Measurements from ENCODE around the gene PYGM.

Gene PYGM

GRCh38 chr11:64753380-64754123 is 6.2 kb downstream of the PYGM start:
- no peak for DNase-seq (ENCODE audit: low read depth)

GRCh38 chr11:64753019-64753379 is 6.8 kb downstream of the PYGM start:
- DNase-seq (ENCODE audit: low read depth) = no peak

GRCh38 chr11:64752175-64752970 is 7.4 kb downstream of the PYGM start:
- no peak for DNase-seq (ENCODE audit: low read depth)

GRCh38 chr11:64751580-64751979 is 8.2 kb downstream of the PYGM start:
- DNase-seq (ENCODE audit: low read depth) = no peak

- no peak for DNase-seq (ENCODE audit: low read depth)
These were observed 8.6 kb downstream of the PYGM start for GRCh38 chr11:64751136-64751535.

- no peak for DNase-seq (ENCODE audit: low read depth)
These were observed 9.3 kb downstream of the PYGM start for GRCh38 chr11:64750361-64751054.

- no peak for DNase-seq (ENCODE audit: low read depth)
These were observed 11.7 kb downstream of the PYGM start for GRCh38 chr11:64747961-64748665.

GRCh38 chr11:64746486-64746885 is 13.3 kb downstream of the PYGM start:
- DNase-seq (ENCODE audit: low read depth) = no peak

- peak; percentile 73 for DNase-seq (ENCODE audit: low read depth)
These were observed 14.0 kb downstream of the PYGM start for GRCh38 chr11:64745521-64746328.

- DNase-seq (ENCODE audit: low read depth) = peak; percentile 91
These were observed 14.6 kb downstream of the PYGM start for GRCh38 chr11:64745189-64745520.

- peak; percentile 44 for DNase-seq (ENCODE audit: low read depth)
These were observed 15.1 kb downstream of the PYGM start for GRCh38 chr11:64744544-64745188.

- DNase-seq (ENCODE audit: low read depth) = peak; percentile 79
These were observed 15.9 kb downstream of the PYGM start, which contains the start of gene RASGRP2 for GRCh38 chr11:64743591-64744543. RASGRP2 (minus strand) TSS chr11:64744142; CDS start chr11:64742866, 1,276 bp downstream.

- peak; percentile 73 for DNase-seq (ENCODE audit: low read depth)
These were observed 16.7 kb downstream of the PYGM start for GRCh38 chr11:64742889-64743590.

- no peak for DNase-seq (ENCODE audit: low read depth)
These were observed 17.5 kb downstream of the PYGM start for GRCh38 chr11:64742087-64742888.

GRCh38 chr11:64741375-64742086 is 18.2 kb downstream of the PYGM start:
- no peak for DNase-seq (ENCODE audit: low read depth)

GRCh38 chr11:64739871-64740270 is 19.9 kb downstream of the PYGM start:
- no peak for DNase-seq (ENCODE audit: low read depth)

- DNase-seq (ENCODE audit: low read depth) = no peak
These were observed 23.1 kb downstream of the PYGM start for GRCh38 chr11:64736654-64737053.
